CD4-positive, alpha-beta memory T cell (primary cell): ENCODE results near the gene KBTBD12. TPM values are rescaled to one million over a fixed set of nuclear protein-coding genes. Genes with fewer than 3 reads are reported as not detected.

Experiments used
- CTCF ChIA-PET: fragments of 350-600 bp; sonication (Branson Sonifier 250); formaldehyde crosslinking; loops from one replicate; lab custom pipeline; 2021; ENCODE audit warnings: inconsistent platforms; ENCODE audit not compliant: partially characterized antibody; lab: Charles Lee
- POLR2A ChIA-PET: fragments of 350-600 bp; sonication (Branson Sonifier 250); formaldehyde crosslinking; loops from one replicate; lab custom pipeline; 2021; ENCODE audit not compliant: partially characterized antibody; lab: Charles Lee
- DNase-seq, 5 donors: peaks; one replicate each; pipeline versions ENCODE4 v3.0.0 to v3.0.0-alpha.2; 2020 to 2022; ENCODE audit warnings: mixed read lengths in 1 of 5
- H3K27ac ChIP-seq: one replicate; pipeline ENCODE4 v1.7.0; 2013; ENCODE audit warnings: low read depth, low read length
- H3K27me3 ChIP-seq: 2 replicates; pipeline ENCODE4 v1.7.0; 2013; ENCODE audit warnings: mild to moderate bottlenecking, low read length, moderate library complexity; ENCODE audit not compliant: insufficient read depth
- H3K36me3 ChIP-seq: 2 replicates; pipeline ENCODE4 v1.7.0; 2013; ENCODE audit warnings: mild to moderate bottlenecking, low read length, moderate library complexity; ENCODE audit not compliant: insufficient read depth
- H3K4me1 ChIP-seq: 2 replicates; pipeline ENCODE4 v1.7.0; 2013; ENCODE audit warnings: mild to moderate bottlenecking, low read length, moderate library complexity; ENCODE audit not compliant: insufficient read depth
- H3K4me3 ChIP-seq, 2 donors: one replicate each; pipeline ENCODE4 v1.7.0; 2013; ENCODE audit warnings: low read length in 2 of 2, mild to moderate bottlenecking in 1 of 2
- H3K9me3 ChIP-seq, 2 donors: one replicate each; pipeline ENCODE4 v1.7.0; 2013; ENCODE audit warnings: low read length in 2 of 2, control low read depth in 1 of 2; ENCODE audit not compliant: control insufficient read depth in 1 of 2
- H3K27ac Mint-ChIP-seq, 7 donors: one replicate each; pipeline ENCODE4 v1.8.0; 2020 to 2021; ENCODE audit warnings: mixed read lengths in 7 of 7, mild to moderate bottlenecking in 6 of 7, inconsistent platforms in 3 of 7, moderate library complexity in 3 of 7
- H3K27me3 Mint-ChIP-seq, 2 donors: one replicate each; pipeline ENCODE4 v1.8.0; 2020 to 2021; ENCODE audit warnings: mixed read lengths in 2 of 2
- H3K36me3 Mint-ChIP-seq, 2 donors: one replicate each; pipeline ENCODE4 v1.8.0; 2020 to 2021; ENCODE audit warnings: mixed read lengths in 2 of 2, inconsistent platforms in 1 of 2, mild to moderate bottlenecking in 1 of 2
- H3K4me1 Mint-ChIP-seq, 4 donors: one replicate each; pipeline ENCODE4 v1.8.0; 2020 to 2021; ENCODE audit warnings: mixed read lengths in 4 of 4, mild to moderate bottlenecking in 1 of 4
- H3K4me3 Mint-ChIP-seq, 8 donors: one replicate each; pipeline ENCODE4 v1.8.0; 2020 to 2021; ENCODE audit warnings: mixed read lengths in 8 of 8, mild to moderate bottlenecking in 7 of 8, moderate library complexity in 6 of 8, inconsistent platforms in 3 of 8
- H3K9me3 Mint-ChIP-seq, 8 donors: one replicate each; pipeline ENCODE4 v1.8.0; 2020 to 2021; ENCODE audit warnings: mixed read lengths in 8 of 8, mild to moderate bottlenecking in 5 of 8, inconsistent platforms in 3 of 8, moderate library complexity in 1 of 8
- intact Hi-C: fragments of 100-400 bp; cut with micrococcal nuclease; formaldehyde crosslinking; loops from one replicate; pipeline ENCODE4 v1.15.1; 2023
- polyA plus RNA-seq, 2 donors: library from polyadenylated mRNA; unstranded; fragments of 300-500 nt; fragmentation: Illumina TruSeq; gene quantifications; one replicate each; pipeline ENCODE4 v1.2.3, GENCODE V29; 2021
- total RNA-seq, 2 experiments: library from RNA; stranded (reverse); gene quantifications; one replicate each; pipeline ENCODE4 v1.2.3, GENCODE V29; 2021

Gene KBTBD12
- total and polyA plus RNA-seq, 4 experiments from 2014 or later, result 0.06 TPM; not detected in 3

GRCh38 chr3:127951276-127951675 lies 36.2 kb downstream of the KBTBD12 start:
- no peak overlapping the region for H3K4me3 ChIP-seq
- no peaks in the 10 kb centered on the region for H3K36me3 Mint-ChIP-seq
- intact Hi-C loops, result no loop called here
- CTCF ChIA-PET, result no interaction called here
- H3K27ac Mint-ChIP-seq, result no peak overlapping the region
- H3K36me3 ChIP-seq, result no peaks in the 10 kb centered on the region
- POLR2A ChIA-PET, result no interaction called here
- peaks cover 27 to 41% of the 10 kb centered on the region in 2 donors for H3K27me3 Mint-ChIP-seq
- no peak overlapping the region for H3K27ac ChIP-seq
- H3K4me3 Mint-ChIP-seq, result no peak overlapping the region
- H3K27me3 ChIP-seq, result peaks cover 4% of the 10 kb centered on the region
- no peaks in the 10 kb centered on the region for H3K9me3 ChIP-seq
- no peak for DNase-seq
- H3K9me3 Mint-ChIP-seq, result peaks cover 0 to 3% (median 0%) of the 10 kb centered on the region in 8 donors
- no peaks in the 10 kb centered on the region for H3K4me1 ChIP-seq
- H3K4me1 Mint-ChIP-seq, result no peaks in the 10 kb centered on the region

- POLR2A ChIA-PET, result no interaction called here
- Mint-ChIP-seq H3K9me3 (peaks cover 0 to 3% (median 0%) of the 10 kb centered on the region in 8 donors), H3K4me3 (no peak overlapping the region), H3K27ac (no peak overlapping the region), H3K27me3 (peaks cover 21 to 35% of the 10 kb centered on the region in 2 donors), H3K4me1 (no peaks in the 10 kb centered on the region), H3K36me3 (no peaks in the 10 kb centered on the region)
- no peak overlapping the region for H3K4me3 ChIP-seq
- no peak overlapping the region for H3K27ac ChIP-seq
- H3K27me3 ChIP-seq, result peaks cover 4% of the 10 kb centered on the region
- H3K4me1 ChIP-seq, result no peaks in the 10 kb centered on the region
- CTCF ChIA-PET, result no interaction called here
- intact Hi-C loops, result no loop called here
- no peaks in the 10 kb centered on the region for H3K9me3 ChIP-seq
- no peaks in the 10 kb centered on the region for H3K36me3 ChIP-seq
- DNase-seq, result no peak
Measured at GRCh38 chr3:127953091-127954035, 38.3 kb downstream of the KBTBD12 start.

GRCh38 chr3:127954640-127955039 lies 39.6 kb downstream of the KBTBD12 start:
- no peak overlapping the region for H3K4me3 Mint-ChIP-seq
- Histone ChIP-seq H3K4me3 (no peak overlapping the region), H3K9me3 (no peaks in the 10 kb centered on the region), H3K27ac (no peak overlapping the region), H3K36me3 (no peaks in the 10 kb centered on the region), H3K27me3 (peaks cover 1% of the 10 kb centered on the region), H3K4me1 (no peaks in the 10 kb centered on the region)
- peaks cover 17 to 25% of the 10 kb centered on the region in 2 donors for H3K27me3 Mint-ChIP-seq
- no peak overlapping the region for H3K27ac Mint-ChIP-seq
- H3K36me3 Mint-ChIP-seq, result no peaks in the 10 kb centered on the region
- intact Hi-C loops, result no loop called here
- ChIA-PET POLR2A (no interaction called here), CTCF (no interaction called here)
- peaks cover 0 to 3% (median 0%) of the 10 kb centered on the region in 8 donors for H3K9me3 Mint-ChIP-seq
- DNase-seq, result no peak
- H3K4me1 Mint-ChIP-seq, result no peaks in the 10 kb centered on the region

- H3K4me1 Mint-ChIP-seq, result no peaks in the 10 kb centered on the region
- DNase-seq, result no peak
- no peaks in the 10 kb centered on the region for H3K9me3 Mint-ChIP-seq
- H3K27ac Mint-ChIP-seq, result no peak overlapping the region
- peaks cover 16 to 20% of the 10 kb centered on the region in 2 donors for H3K27me3 Mint-ChIP-seq
- Histone ChIP-seq H3K4me1 (no peaks in the 10 kb centered on the region), H3K27me3 (no peaks in the 10 kb centered on the region), H3K9me3 (no peaks in the 10 kb centered on the region), H3K4me3 (no peak overlapping the region), H3K27ac (no peak overlapping the region), H3K36me3 (no peaks in the 10 kb centered on the region)
- POLR2A ChIA-PET, result no interaction called here
- intact Hi-C loops, result no loop called here
- CTCF ChIA-PET, result no interaction called here
- no peaks in the 10 kb centered on the region for H3K36me3 Mint-ChIP-seq
- H3K4me3 Mint-ChIP-seq, result no peak overlapping the region
Measured at GRCh38 chr3:127955728-127956127, 40.7 kb downstream of the KBTBD12 start.

- Mint-ChIP-seq H3K4me1 (no peaks in the 10 kb centered on the region), H3K4me3 (no peak overlapping the region)
- intact Hi-C loops, result no loop called here
Measured at GRCh38 chr3:127959041-127959440, 44.0 kb downstream of the KBTBD12 start.

GRCh38 chr3:127959873-127960272 lies 44.8 kb downstream of the KBTBD12 start:
- Histone ChIP-seq H3K27ac (no peak overlapping the region), H3K4me3 (no peak overlapping the region), H3K9me3 (no peaks in the 10 kb centered on the region), H3K36me3 (no peaks in the 10 kb centered on the region), H3K27me3 (no peaks in the 10 kb centered on the region), H3K4me1 (no peaks in the 10 kb centered on the region)
- Mint-ChIP-seq H3K9me3 (no peaks in the 10 kb centered on the region), H3K27ac (no peak overlapping the region), H3K27me3 (peaks cover 8 to 21% of the 10 kb centered on the region in 2 donors), H3K36me3 (no peaks in the 10 kb centered on the region), H3K4me1 (no peaks in the 10 kb centered on the region), H3K4me3 (no peak overlapping the region)
- DNase-seq, result no peak
- intact Hi-C loops, result no loop called here
- ChIA-PET CTCF (interaction anchor here (1.7 to 2.9 kb wide), 2 partner anchors 11 to 385 kb away, joined by 3 to 9 read pairs; no protein-coding TSS in a partner anchor), POLR2A (no interaction called here)

More at GRCh38 chr3:127959041-127959440, 44.0 kb downstream of the KBTBD12 start:
- DNase-seq, result no peak
- Histone ChIP-seq H3K4me1 (no peaks in the 10 kb centered on the region), H3K27me3 (no peaks in the 10 kb centered on the region), H3K9me3 (no peaks in the 10 kb centered on the region), H3K36me3 (no peaks in the 10 kb centered on the region), H3K4me3 (no peak overlapping the region), H3K27ac (no peak overlapping the region)
- ChIA-PET POLR2A (no interaction called here), CTCF (interaction anchor here (2.9 kb wide), 1 partner anchor 384 kb away, joined by 9 read pairs; no protein-coding TSS in a partner anchor)
- Mint-ChIP-seq H3K36me3 (no peaks in the 10 kb centered on the region), H3K27me3 (peaks cover 14 to 28% of the 10 kb centered on the region in 2 donors), H3K27ac (no peak overlapping the region), H3K9me3 (no peaks in the 10 kb centered on the region)

- Histone ChIP-seq H3K27me3 (no peaks in the 10 kb centered on the region), H3K36me3 (no peaks in the 10 kb centered on the region), H3K9me3 (no peaks in the 10 kb centered on the region), H3K27ac (no peak overlapping the region), H3K4me3 (no peak overlapping the region), H3K4me1 (no peaks in the 10 kb centered on the region)
- CTCF ChIA-PET, result interaction anchor here (1.0 to 2.9 kb wide), 3 partner anchors 9 to 385 kb away, joined by 3 to 9 read pairs (median 3); no protein-coding TSS in a partner anchor
- intact Hi-C loops, result no loop called here
- H3K27ac Mint-ChIP-seq, result no peak overlapping the region
- no peaks in the 10 kb centered on the region for H3K4me1 Mint-ChIP-seq
- H3K9me3 Mint-ChIP-seq, result peaks cover 0 to under 1% (median 0%) of the 10 kb centered on the region in 8 donors
- H3K36me3 Mint-ChIP-seq, result no peaks in the 10 kb centered on the region
- H3K4me3 Mint-ChIP-seq, result no peak overlapping the region
- H3K27me3 Mint-ChIP-seq, result peaks cover 7 to 21% of the 10 kb centered on the region in 2 donors
- POLR2A ChIA-PET, result no interaction called here
- DNase-seq, result no peak
Measured at GRCh38 chr3:127960421-127960965, 45.5 kb downstream of the KBTBD12 start.
